GM18511 (cell line): ENCODE data around the gene SPRY4.
"Not testable (repeated sequence)": the region's sequence is repeated elsewhere in the genome, so short reads cannot be mapped to it uniquely, and the experiment has no call there.

Source experiments
- ATAC-seq: cut with Tn5 transposase; IDR thresholded peaks from one replicate; pipeline ENCODE4 v1.9.1; 2021; ENCODE audit warnings: mild to moderate bottlenecking, moderate library complexity; ENCODE audit not compliant: unreplicated experiment

Gene SPRY4

GRCh38 chr5:142295960-142296860, 28.6 kb downstream of the SPRY4 start:
- ATAC-seq: no peak

- ATAC-seq: no peak
Measured at GRCh38 chr5:142295084-142295758, 29.6 kb downstream of the SPRY4 start.

- ATAC-seq: no peak
Measured at GRCh38 chr5:142293486-142293885, 31.3 kb downstream of the SPRY4 start.

- no peak for ATAC-seq
Measured at GRCh38 chr5:142292808-142293207, 32.0 kb downstream of the SPRY4 start.

- no peak for ATAC-seq
Measured at GRCh38 chr5:142292249-142292648, 32.6 kb downstream of the SPRY4 start.

- ATAC-seq: no peak
Measured at GRCh38 chr5:142290577-142291299, 34.1 kb downstream of the SPRY4 start.

- ATAC-seq: no peak
Measured at GRCh38 chr5:142289708-142290576, 34.9 kb downstream of the SPRY4 start.

GRCh38 chr5:142287973-142288313, 36.9 kb downstream of the SPRY4 start:
- ATAC-seq: peak; percentile 76

- peak; percentile 83 for ATAC-seq
Measured at GRCh38 chr5:142287096-142287972, 37.5 kb downstream of the SPRY4 start.

GRCh38 chr5:142286111-142286510, 38.7 kb downstream of the SPRY4 start:
- ATAC-seq: no peak

- ATAC-seq: no peak
Measured at GRCh38 chr5:142283304-142283703, 41.5 kb downstream of the SPRY4 start.

- no peak for ATAC-seq
Measured at GRCh38 chr5:142281966-142282365, 42.9 kb downstream of the SPRY4 start.

GRCh38 chr5:142281008-142281367, 43.8 kb downstream of the SPRY4 start:
- ATAC-seq: no peak

GRCh38 chr5:142280066-142281007, 44.5 kb downstream of the SPRY4 start:
- no peak for ATAC-seq

GRCh38 chr5:142278627-142279026, 46.2 kb downstream of the SPRY4 start:
- ATAC-seq: no peak

GRCh38 chr5:142277796-142278195, 47.0 kb downstream of the SPRY4 start:
- ATAC-seq: no peak

- no peak for ATAC-seq
Measured at GRCh38 chr5:142276517-142276916, 48.3 kb downstream of the SPRY4 start.

- no peak for ATAC-seq
Measured at GRCh38 chr5:142275496-142275895, 49.3 kb downstream of the SPRY4 start.

- not testable (repeated sequence) for ATAC-seq
Measured at GRCh38 chr5:142272596-142272995, 52.2 kb downstream of the SPRY4 start.
